ENCODE measurements around the gene IGF2R.

IGF2R gene

DNA sequence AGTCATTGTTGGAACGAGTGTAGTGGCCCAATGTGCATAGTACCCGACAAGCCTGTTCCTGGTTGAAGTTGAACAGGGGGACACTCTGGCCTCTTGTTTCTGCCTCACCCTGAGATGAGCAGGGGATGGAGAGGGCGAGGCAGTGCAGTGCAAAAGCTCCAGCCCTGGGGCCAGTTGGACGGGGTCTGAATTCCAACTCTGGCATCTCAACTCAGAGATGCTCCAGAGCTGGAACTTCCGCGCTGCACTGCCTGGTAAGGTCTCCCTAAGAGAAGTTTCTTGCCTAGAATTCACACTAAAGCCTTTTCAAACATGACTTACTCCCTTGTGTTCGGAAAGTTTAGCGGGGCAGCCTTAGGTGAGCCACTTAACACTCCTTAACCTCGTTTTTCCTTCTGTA lies 80.5 kb downstream of the IGF2R start:
- DNase-seq (ENCODE audit: low spot score) = no peak

- no peak for DNase-seq (ENCODE audit: low spot score)
Observed at GRCh38 chr6:160050022-160050421, 81.1 kb downstream of the IGF2R start.

- no peak for DNase-seq (ENCODE audit: low spot score)
Observed at GRCh38 chr6:160051390-160051789, 82.5 kb downstream of the IGF2R start.

DNA sequence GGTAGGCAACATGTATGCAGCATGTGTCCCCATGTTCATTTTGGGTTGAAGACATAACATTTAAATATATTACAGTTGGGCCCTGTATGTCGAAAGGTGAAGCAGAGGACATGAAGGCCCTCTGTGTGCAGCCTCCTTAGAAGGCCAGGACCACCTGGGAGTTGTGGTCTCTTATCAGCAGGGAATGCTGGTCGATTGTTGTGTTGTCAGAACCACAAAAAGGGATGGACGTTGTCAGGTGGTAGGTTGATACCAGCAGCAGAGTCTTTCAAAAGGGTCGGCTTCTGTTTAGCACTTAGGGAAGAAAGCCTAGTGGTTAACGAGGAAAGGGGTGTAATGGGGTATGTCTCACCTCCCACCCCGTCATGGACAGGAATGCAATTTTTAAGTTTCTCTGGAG lies 85.4 kb downstream of the IGF2R start:
- no peak for DNase-seq (ENCODE audit: low spot score)

GRCh38 chr6:160054913-160055312 lies 86.0 kb downstream of the IGF2R start:
- DNase-seq (ENCODE audit: low spot score) = no peak

- DNase-seq (ENCODE audit: low spot score) = no peak
Observed at GRCh38 chr6:160055378-160055777, 86.5 kb downstream of the IGF2R start.

- no peak for DNase-seq (ENCODE audit: low spot score)
Observed at GRCh38 chr6:160055813-160056212, 86.9 kb downstream of the IGF2R start.

GRCh38 chr6:160057080-160057479 lies 88.2 kb downstream of the IGF2R start:
- no peak for DNase-seq (ENCODE audit: low spot score)

GRCh38 chr6:160058603-160059215 lies 89.8 kb downstream of the IGF2R start:
- no peak for DNase-seq (ENCODE audit: low spot score)

DNA sequence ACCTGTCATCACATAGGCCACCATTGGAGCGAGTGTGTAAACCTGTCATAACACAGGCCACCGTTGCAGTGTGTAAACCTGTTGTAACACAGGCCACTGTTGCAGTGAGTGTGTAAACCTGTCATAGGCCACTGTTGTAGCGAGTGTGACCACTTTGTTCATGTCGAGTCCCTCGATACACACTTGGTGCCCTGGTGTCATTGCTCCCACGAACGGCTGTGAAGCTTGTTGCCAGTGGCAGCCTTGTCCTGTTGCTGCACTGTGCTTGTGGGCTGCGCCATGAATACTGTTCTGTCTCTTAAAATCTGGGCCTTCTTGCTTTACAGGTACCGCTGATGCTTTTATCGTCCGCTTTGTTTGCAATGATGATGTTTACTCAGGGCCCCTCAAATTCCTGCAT lies 91.3 kb downstream of the IGF2R start:
- DNase-seq (ENCODE audit: low spot score) = no peak

GRCh38 chr6:160060920-160061447 lies 92.1 kb downstream of the IGF2R start:
- DNase-seq (ENCODE audit: low spot score) = no peak

DNA sequence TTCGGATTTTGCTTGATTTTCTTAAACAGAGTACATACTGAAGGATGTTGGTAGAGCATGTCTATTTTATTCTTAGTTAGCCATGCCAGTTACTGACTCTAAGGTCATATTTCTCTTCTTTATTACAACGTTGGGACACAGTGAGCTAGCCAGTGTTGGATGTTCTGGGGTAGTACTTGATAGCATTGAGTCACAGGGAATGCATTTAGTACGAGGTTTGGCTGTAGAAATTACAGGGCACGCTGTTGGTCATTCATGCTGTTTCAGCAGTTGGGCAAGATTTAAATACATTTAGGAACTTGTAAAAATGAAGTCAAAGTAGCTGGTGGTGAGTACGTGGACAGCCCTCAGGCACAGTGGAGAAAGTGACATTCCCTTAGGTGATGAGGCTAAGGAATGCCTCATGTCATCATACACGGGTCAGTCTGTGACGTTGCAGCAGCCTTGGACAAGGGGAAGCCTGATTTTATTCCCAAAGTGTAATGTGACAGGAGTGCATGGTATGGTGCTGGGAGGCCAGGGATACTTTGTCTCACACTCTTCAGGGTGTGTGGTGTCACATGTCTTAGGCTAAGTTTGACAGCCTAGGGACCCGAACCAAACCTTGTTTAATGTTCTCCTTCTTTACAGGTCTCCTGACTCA lies 95.0 kb downstream of the IGF2R start:
- no peak for DNase-seq (ENCODE audit: low spot score)

DNA sequence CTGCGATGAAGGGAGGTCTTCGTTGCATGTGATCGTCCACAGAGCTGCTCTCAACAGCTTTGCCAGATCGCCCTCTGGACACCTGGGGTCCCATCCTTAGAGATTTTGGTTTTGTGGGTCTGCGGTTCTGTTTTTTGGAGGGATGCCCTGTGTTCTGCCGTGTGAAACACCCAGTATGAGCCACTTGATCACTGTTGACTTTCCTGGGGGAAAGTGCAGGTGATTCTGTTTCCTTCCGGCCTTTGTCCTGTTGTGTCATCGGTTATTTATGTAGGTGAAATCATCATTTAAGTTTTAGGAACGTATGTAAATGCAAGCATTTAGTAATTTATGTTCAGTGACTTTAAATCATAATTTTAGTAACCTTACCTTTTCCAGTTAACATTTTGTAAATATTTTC lies 96.3 kb downstream of the IGF2R start:
- DNase-seq (ENCODE audit: low spot score) = no peak

DNA sequence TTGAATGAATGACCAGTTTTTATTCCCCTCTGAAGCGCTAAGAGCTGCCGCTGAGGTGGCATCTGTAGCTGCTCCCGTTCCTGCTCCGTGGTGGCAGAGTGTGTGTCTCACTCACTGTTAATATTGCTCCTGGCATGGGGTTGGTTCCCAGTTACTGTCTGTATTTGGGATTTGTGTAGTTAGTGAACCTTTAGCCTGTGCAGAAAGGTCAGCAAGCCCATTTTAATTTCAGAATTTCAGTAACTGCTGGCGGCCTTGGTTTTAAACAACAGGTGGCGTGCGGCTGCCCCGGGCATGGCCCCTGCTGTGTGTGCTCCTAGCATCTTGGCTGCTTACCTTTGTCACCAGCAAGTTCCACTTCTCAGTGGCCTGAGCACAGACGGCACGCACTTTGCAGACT lies 98.7 kb downstream of the IGF2R start:
- no peak for DNase-seq (ENCODE audit: low spot score)

GRCh38 chr6:160068346-160068745 lies 99.5 kb downstream of the IGF2R start:
- no peak for DNase-seq (ENCODE audit: low spot score)

DNA sequence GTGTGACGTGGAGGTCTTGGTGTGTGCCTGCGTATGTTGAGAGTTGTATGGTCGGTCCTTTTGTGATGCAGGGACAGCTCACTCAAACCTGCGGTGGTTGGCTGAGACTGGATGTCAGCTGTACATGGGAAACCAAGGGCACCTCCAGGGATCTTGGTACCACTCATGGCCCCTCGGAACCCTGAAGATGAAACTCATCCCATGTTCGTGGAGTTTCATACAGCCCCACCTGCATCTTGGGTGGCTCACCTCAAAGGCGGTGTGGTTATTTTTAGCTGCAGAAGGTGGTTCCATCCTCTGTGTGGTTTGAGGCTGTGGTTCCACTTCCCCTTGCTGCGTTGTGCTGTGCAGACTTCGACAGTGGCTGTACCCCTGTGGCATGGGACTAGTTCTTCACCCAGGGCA lies 100.2 kb downstream of the IGF2R start:
- no peak for DNase-seq (ENCODE audit: low spot score)

DNA sequence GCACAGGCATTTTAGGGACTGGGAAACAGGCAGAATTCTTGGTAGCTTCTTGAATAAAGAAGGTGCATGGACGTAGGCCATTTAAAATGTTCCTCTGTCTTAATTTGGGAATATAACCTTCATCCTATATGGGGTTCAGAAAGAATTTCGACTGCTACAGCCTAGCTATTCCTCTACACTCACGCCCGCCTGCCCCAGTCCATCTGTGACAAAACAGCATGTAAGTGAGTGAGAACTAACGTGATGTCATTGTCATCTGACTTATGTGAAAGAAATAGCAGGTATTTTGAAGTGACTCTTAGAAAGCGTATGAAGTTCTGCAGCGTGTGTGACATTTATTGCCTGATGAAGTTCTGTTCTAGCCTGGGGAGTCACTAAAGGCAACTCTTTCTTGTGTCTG lies 100.6 kb downstream of the IGF2R start:
- no peak for DNase-seq (ENCODE audit: low spot score)

- no peak for DNase-seq (ENCODE audit: low spot score)
Observed at GRCh38 chr6:160070427-160070826, 101.5 kb downstream of the IGF2R start.

DNA sequence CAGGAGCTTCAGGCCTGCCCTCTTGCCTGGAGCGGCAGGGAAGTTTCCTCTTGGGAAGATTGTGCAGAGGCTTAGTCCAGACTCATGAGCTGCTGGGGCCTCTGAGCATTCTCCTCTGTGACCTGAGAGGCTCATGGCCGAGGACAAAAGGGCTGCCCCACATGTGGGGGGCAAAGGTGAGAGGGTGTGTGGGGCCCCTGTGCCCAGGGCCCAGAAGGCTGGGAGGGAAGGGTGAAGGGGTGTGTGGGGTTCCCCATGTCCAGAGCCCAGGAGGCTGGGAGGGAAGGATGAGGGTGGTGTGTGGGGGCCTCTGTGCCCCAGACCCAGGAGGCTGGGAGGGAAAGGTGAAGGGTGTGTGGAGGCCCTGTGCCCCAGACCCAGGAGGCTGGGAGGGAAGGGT lies 101.9 kb downstream of the IGF2R start:
- DNase-seq (ENCODE audit: low spot score) = no peak

GRCh38 chr6:160071805-160072690 lies 103.2 kb downstream of the IGF2R start:
- peak; percentile 40 for DNase-seq (ENCODE audit: low spot score)

- DNase-seq (ENCODE audit: low spot score) = no peak
Observed at GRCh38 chr6:160073272-160073671, 104.4 kb downstream of the IGF2R start.

DNA sequence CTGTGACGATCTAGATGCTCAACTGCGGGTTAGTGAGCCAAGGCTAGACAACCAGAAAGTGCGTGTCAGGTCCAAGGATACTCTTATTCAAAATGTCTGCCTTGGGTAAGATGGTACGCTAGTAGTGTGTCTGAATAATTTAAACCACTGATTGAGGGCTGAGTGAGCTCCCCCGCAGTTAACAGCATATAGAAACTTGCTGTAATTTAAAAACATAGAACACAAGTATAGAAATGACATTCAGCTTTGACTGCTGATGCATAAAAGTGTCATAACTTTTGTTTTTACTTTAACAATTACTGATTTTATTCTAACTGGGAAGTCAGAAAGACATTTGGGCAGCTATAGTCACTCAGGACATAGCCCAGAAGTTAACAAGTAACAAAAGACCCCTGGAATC lies 107.1 kb downstream of the IGF2R start:
- DNase-seq (ENCODE audit: low spot score) = no peak

- no peak for DNase-seq (ENCODE audit: low spot score)
Observed at GRCh38 chr6:160077024-160077423, 108.1 kb downstream of the IGF2R start.

Data from HuH-7 (cell line).